Activated naive CD4-positive, alpha-beta T cell treated with anti-CD3 and anti-CD28 coated beads for 36 hours (primary cell): ENCODE results near the gene TMEM37. TPM values are rescaled to one million over a fixed set of nuclear protein-coding genes. Genes with fewer than 3 reads are reported as not detected.

Experiments used
- CTCF ChIA-PET: fragments of 350-600 bp; sonication (Branson Sonifier 250); formaldehyde crosslinking; loops from one replicate; lab custom pipeline; 2021; ENCODE audit warnings: antibody characterized with exemption; lab: Charles Lee
- DNase-seq: peaks from one replicate; pipeline ENCODE4 v3.0.0-alpha.2; 2020
- H3K27ac Mint-ChIP-seq: one replicate; pipeline ENCODE4 v1.8.0; 2021; ENCODE audit warnings: mild to moderate bottlenecking, mixed read lengths
- H3K27me3 Mint-ChIP-seq: one replicate; pipeline ENCODE4 v1.8.0; 2021; ENCODE audit warnings: low read depth, mixed read lengths
- H3K36me3 Mint-ChIP-seq: one replicate; pipeline ENCODE4 v1.8.0; 2021; ENCODE audit warnings: low read depth, mixed read lengths
- H3K4me1 Mint-ChIP-seq: one replicate; pipeline ENCODE4 v1.8.0; 2021; ENCODE audit warnings: low read depth, mixed read lengths
- H3K4me3 Mint-ChIP-seq: one replicate; pipeline ENCODE4 v1.8.0; 2021; ENCODE audit warnings: mild to moderate bottlenecking, moderate library complexity, mixed read lengths
- H3K9me3 Mint-ChIP-seq: one replicate; pipeline ENCODE4 v1.8.0; 2021; ENCODE audit warnings: mixed read lengths
- intact Hi-C: fragments of 100-400 bp; cut with micrococcal nuclease; formaldehyde crosslinking; loops from one replicate; pipeline ENCODE4 v1.15.1; 2023
- total RNA-seq, 2 experiments: library from RNA; stranded (reverse); gene quantifications; one replicate each; pipeline ENCODE4 v1.2.3, GENCODE V29; 2021

TMEM37 gene
- total RNA-seq, 2 experiments from 2014 or later: not detected

- CTCF ChIA-PET: interaction anchor here (0.5 to 0.6 kb wide), 2 partner anchors 9 to 187 kb away, joined by 3 read pairs; no protein-coding TSS in a partner anchor
- Mint-ChIP-seq H3K27me3 (peaks cover 23% of the 10 kb centered on the region), H3K4me1 (no peaks in the 10 kb centered on the region), H3K27ac (no peak overlapping the region), H3K36me3 (no peaks in the 10 kb centered on the region), H3K4me3 (no peak overlapping the region), H3K9me3 (no peaks in the 10 kb centered on the region)
- no peak for DNase-seq
- intact Hi-C loops: no loop called here
Measured at GRCh38 chr2:119453972-119454593, 22.4 kb downstream of the TMEM37 start.

DNA sequence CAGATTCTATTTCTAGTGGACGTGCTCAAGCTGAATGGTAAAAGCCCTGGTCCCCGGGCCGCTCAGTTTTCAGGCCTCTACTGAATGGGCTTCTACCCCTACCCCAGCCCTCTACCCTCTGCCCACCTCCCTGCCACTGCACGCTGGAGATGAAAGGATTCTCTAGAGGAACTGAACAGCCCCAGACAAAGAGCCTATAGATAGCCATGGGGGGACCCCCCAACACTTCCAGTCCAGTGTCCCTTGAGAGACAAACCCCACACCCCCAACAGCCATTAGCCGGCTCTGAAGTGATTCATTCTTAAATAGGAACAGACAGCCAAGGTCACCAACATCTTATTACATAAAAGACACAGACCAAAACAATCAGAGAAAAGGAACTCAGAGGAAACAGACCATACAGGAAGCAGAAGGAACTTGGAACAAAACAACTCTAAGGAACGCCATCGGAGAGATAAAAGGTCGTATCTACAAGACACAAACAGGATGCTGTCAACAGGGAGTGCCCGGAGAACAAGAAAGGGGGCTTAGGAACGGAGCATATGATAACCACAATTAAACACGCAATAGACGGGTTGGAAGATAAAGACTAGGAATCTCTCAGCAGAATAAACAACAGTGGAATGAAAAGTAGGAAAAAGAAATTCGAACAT lies 23.5 kb downstream of the TMEM37 start:
- Mint-ChIP-seq H3K27me3 (peaks cover 18% of the 10 kb centered on the region), H3K36me3 (no peaks in the 10 kb centered on the region), H3K27ac (no peak overlapping the region), H3K4me3 (no peak overlapping the region), H3K9me3 (no peaks in the 10 kb centered on the region), H3K4me1 (no peaks in the 10 kb centered on the region)
- CTCF ChIA-PET: interaction anchor here (0.6 kb wide), 1 partner anchor 188 kb away, joined by 3 read pairs; no protein-coding TSS in a partner anchor
- intact Hi-C loops: no loop called here
- DNase-seq: no peak

DNA sequence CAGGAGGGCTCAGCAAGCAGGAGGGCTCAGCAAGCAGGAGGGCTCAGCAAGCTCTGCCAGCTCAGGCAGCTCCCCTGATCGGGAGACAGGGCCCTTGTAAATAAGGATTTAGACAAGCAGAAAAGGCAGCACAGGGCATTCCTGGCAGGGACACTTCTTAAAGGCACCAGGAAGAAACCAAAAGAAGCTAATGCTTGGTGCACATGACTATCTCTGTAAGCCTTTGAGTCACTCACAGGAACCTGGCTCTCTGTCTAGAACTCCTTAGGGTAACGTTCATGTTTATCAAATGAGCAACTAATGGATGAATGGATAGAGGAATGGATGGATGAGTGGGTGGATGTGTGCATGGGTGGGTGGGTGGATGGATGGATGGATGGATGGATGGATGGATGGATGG lies 28.4 kb downstream of the TMEM37 start:
- DNase-seq: no peak
- Mint-ChIP-seq H3K27me3 (peaks cover 5% of the 10 kb centered on the region), H3K27ac (no peak overlapping the region), H3K4me1 (no peaks in the 10 kb centered on the region), H3K4me3 (no peak overlapping the region), H3K36me3 (no peaks in the 10 kb centered on the region), H3K9me3 (no peaks in the 10 kb centered on the region)
- intact Hi-C loops: no loop called here
- CTCF ChIA-PET: no interaction called here

GRCh38 chr2:119461811-119462210 lies 30.2 kb downstream of the TMEM37 start:
- Mint-ChIP-seq H3K4me1 (no peaks in the 10 kb centered on the region), H3K9me3 (no peaks in the 10 kb centered on the region), H3K36me3 (no peaks in the 10 kb centered on the region), H3K4me3 (no peak overlapping the region), H3K27me3 (no peaks in the 10 kb centered on the region), H3K27ac (no peak overlapping the region)
- DNase-seq: no peak
- CTCF ChIA-PET: no interaction called here
- intact Hi-C loops: no loop called here

- Mint-ChIP-seq H3K36me3 (no peaks in the 10 kb centered on the region), H3K27me3 (no peaks in the 10 kb centered on the region), H3K27ac (no peak overlapping the region), H3K4me1 (no peaks in the 10 kb centered on the region), H3K4me3 (no peak overlapping the region), H3K9me3 (no peaks in the 10 kb centered on the region)
- CTCF ChIA-PET: no interaction called here
- intact Hi-C loops: no loop called here
- DNase-seq: no peak
Measured at GRCh38 chr2:119462574-119462973, 30.9 kb downstream of the TMEM37 start.

GRCh38 chr2:119463136-119463535 lies 31.5 kb downstream of the TMEM37 start:
- intact Hi-C loops: no loop called here
- H3K4me3 Mint-ChIP-seq: no peak overlapping the region
- no peaks in the 10 kb centered on the region for H3K9me3 Mint-ChIP-seq
- no peak overlapping the region for H3K27ac Mint-ChIP-seq
- H3K27me3 Mint-ChIP-seq: no peaks in the 10 kb centered on the region
- DNase-seq: no peak
- H3K36me3 Mint-ChIP-seq: no peaks in the 10 kb centered on the region
- CTCF ChIA-PET: no interaction called here
- no peaks in the 10 kb centered on the region for H3K4me1 Mint-ChIP-seq

DNA sequence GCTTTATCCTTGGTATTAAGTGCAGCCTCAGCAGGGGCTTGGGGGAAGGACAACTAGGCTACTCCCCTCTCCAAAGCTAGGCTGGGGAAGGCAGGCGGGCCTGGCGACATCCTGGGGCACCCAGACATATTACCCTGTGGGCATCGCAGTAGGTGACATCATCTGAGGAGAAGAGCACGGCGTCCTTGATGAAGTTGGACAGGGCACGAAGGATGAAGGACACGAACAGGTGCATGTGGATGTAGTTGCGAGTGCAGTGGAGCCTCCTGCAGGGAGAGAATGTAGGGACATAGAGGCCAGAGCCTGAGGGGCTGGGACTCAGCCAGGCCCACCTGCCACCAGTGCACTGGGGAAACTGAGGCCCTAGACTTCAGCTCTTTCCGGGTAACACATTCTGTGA lies 32.3 kb downstream of the TMEM37 start:
- no peak overlapping the region for H3K4me3 Mint-ChIP-seq

GRCh38 chr2:119464981-119465380 lies 33.3 kb downstream of the TMEM37 start:
- no peak overlapping the region for H3K27ac Mint-ChIP-seq
- H3K27me3 Mint-ChIP-seq: no peaks in the 10 kb centered on the region
- H3K36me3 Mint-ChIP-seq: no peaks in the 10 kb centered on the region
- CTCF ChIA-PET: interaction anchor here (0.8 to 1.4 kb wide), 2 partner anchors 9 to 16 kb away, joined by 3 to 5 read pairs; no protein-coding TSS in a partner anchor
- intact Hi-C loops: no loop called here
- H3K4me3 Mint-ChIP-seq: no peak overlapping the region
- no peaks in the 10 kb centered on the region for H3K4me1 Mint-ChIP-seq
- H3K9me3 Mint-ChIP-seq: no peaks in the 10 kb centered on the region
- no peak for DNase-seq

More for the DNA sequence above, 32.3 kb downstream of the TMEM37 start:
- no peak for DNase-seq
- Mint-ChIP-seq H3K9me3 (no peaks in the 10 kb centered on the region), H3K27ac (no peak overlapping the region), H3K36me3 (no peaks in the 10 kb centered on the region), H3K27me3 (no peaks in the 10 kb centered on the region), H3K4me1 (no peaks in the 10 kb centered on the region)
- intact Hi-C loops: no loop called here
- CTCF ChIA-PET: interaction anchor here (1.4 kb wide), 1 partner anchor 17 kb away, joined by 3 read pairs; no protein-coding TSS in a partner anchor

GRCh38 chr2:119465687-119466086 lies 34.0 kb downstream of the TMEM37 start:
- no peak overlapping the region for H3K4me3 Mint-ChIP-seq
- CTCF ChIA-PET: interaction anchor here (0.8 kb wide), 1 partner anchor 11 kb away, joined by 4 read pairs; no protein-coding TSS in a partner anchor
- no peaks in the 10 kb centered on the region for H3K27me3 Mint-ChIP-seq
- intact Hi-C loops: no loop called here
- no peaks in the 10 kb centered on the region for H3K9me3 Mint-ChIP-seq
- H3K27ac Mint-ChIP-seq: no peak overlapping the region
- DNase-seq: no peak
- no peaks in the 10 kb centered on the region for H3K36me3 Mint-ChIP-seq
- H3K4me1 Mint-ChIP-seq: no peaks in the 10 kb centered on the region

GRCh38 chr2:119466373-119466772 lies 34.7 kb downstream of the TMEM37 start:
- Mint-ChIP-seq H3K36me3 (no peaks in the 10 kb centered on the region), H3K27me3 (no peaks in the 10 kb centered on the region), H3K27ac (no peak overlapping the region), H3K9me3 (no peaks in the 10 kb centered on the region), H3K4me3 (no peak overlapping the region), H3K4me1 (no peaks in the 10 kb centered on the region)
- no peak for DNase-seq
- CTCF ChIA-PET: no interaction called here
- intact Hi-C loops: no loop called here

DNA sequence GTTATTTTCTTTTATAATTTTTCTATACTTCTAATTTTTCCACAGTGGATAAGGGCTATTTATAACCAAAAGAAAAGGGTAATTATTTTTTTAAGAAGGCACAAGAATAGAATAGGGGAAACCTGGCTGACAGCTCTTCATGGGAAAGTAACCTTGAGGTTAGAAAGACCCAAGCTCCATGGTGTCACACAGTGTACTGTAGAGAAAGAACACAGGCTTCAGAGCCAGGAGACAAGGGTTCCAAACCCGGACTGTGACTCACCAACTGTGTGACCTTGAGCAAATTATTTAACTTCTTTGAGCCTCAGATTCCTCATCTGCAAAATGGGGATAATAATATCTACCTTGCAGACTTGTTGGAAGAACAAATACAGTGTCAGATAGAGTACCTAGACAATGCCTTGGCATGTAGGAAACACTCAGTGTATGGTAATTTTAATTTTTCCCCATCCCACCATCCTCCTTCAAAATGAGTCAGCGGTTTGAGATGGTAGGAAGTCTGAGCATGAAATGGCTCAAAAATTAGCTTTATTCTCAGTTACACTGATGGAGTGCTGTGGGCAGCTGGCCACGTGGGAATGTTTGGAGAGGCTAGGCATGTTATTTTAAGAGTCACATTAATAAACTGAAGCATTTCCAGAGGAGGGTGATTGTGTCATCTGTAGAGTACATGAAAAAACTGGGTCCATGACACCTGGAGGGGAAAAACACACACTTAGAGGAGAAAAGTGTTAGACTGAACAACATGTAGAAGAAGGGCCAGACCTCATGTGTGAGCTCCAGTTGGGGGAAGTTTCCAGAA lies 36.7 kb downstream of the TMEM37 start:
- no peak for DNase-seq
- no peaks in the 10 kb centered on the region for H3K27me3 Mint-ChIP-seq
- intact Hi-C loops: no loop called here
- no peak overlapping the region for H3K27ac Mint-ChIP-seq
- no peaks in the 10 kb centered on the region for H3K36me3 Mint-ChIP-seq
- H3K4me3 Mint-ChIP-seq: no peak overlapping the region
- H3K9me3 Mint-ChIP-seq: no peaks in the 10 kb centered on the region
- CTCF ChIA-PET: no interaction called here
- no peaks in the 10 kb centered on the region for H3K4me1 Mint-ChIP-seq

DNA sequence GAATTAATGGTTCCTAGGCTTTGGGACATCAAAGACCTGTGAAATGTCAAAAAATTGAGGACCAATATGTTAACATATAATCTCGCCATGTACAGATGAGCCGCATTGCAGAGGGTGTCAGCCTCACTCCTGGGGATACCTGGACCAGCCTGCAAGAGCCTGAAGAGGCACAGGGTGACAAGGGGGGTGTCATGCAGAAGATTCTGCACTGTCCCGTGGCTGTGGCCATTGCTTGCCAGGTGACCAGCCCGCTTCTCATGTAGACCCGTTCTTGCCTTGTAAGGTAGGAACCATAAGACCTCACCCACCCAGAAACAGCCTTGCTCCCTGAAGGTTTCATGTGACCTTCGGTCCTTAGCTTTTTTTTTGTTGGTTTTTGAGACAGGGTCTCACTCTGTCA lies 37.5 kb downstream of the TMEM37 start:
- intact Hi-C loops: no loop called here
- DNase-seq: no peak
- CTCF ChIA-PET: no interaction called here
- H3K9me3 Mint-ChIP-seq: no peaks in the 10 kb centered on the region
- H3K4me3 Mint-ChIP-seq: no peak overlapping the region
- H3K27ac Mint-ChIP-seq: no peak overlapping the region
- no peaks in the 10 kb centered on the region for H3K36me3 Mint-ChIP-seq
- H3K27me3 Mint-ChIP-seq: no peaks in the 10 kb centered on the region
- no peaks in the 10 kb centered on the region for H3K4me1 Mint-ChIP-seq
